HG02571 (cell line): ENCODE measurements around the gene MRFAP1L1.
"Not testable (repeated sequence)": the region's sequence is repeated elsewhere in the genome, so short reads cannot be mapped to it uniquely, and the experiment has no call there.

Experiments used
- ATAC-seq: cut with Tn5 transposase; IDR thresholded peaks from one replicate; pipeline ENCODE4 v1.9.1; 2021; ENCODE audit warnings: mild to moderate bottlenecking, moderate library complexity; ENCODE audit not compliant: unreplicated experiment

Gene MRFAP1L1

GRCh38 chr4:6692379-6692778 lies 17.3 kb downstream of the MRFAP1L1 start:
- ATAC-seq: no peak

GRCh38 chr4:6689506-6689960 lies 20.1 kb downstream of the MRFAP1L1 start:
- no peak for ATAC-seq

GRCh38 chr4:6688879-6689505 lies 20.7 kb downstream of the MRFAP1L1 start:
- peak; percentile 61 for ATAC-seq

GRCh38 chr4:6687947-6688878 lies 21.5 kb downstream of the MRFAP1L1 start:
- ATAC-seq: no peak

GRCh38 chr4:6686104-6686787 lies 23.4 kb downstream of the MRFAP1L1 start:
- no peak for ATAC-seq

- ATAC-seq: no peak
Observed at GRCh38 chr4:6684656-6685055, 25.0 kb downstream of the MRFAP1L1 start.

GRCh38 chr4:6682862-6683590 lies 26.6 kb downstream of the MRFAP1L1 start:
- no peak for ATAC-seq

- no peak for ATAC-seq
Observed at GRCh38 chr4:6681191-6681590, 28.5 kb downstream of the MRFAP1L1 start.

- ATAC-seq: no peak
Observed at GRCh38 chr4:6680372-6681034, 29.2 kb downstream of the MRFAP1L1 start.

- ATAC-seq: no peak
Observed at GRCh38 chr4:6676722-6677558, 32.7 kb downstream of the MRFAP1L1 start.

GRCh38 chr4:6674500-6675149 lies 35.0 kb downstream of the MRFAP1L1 start:
- ATAC-seq: peak; percentile 34

- peak; percentile 72 for ATAC-seq
Observed at GRCh38 chr4:6673660-6674499, 35.8 kb downstream of the MRFAP1L1 start.

- ATAC-seq: not testable (repeated sequence)
Observed at GRCh38 chr4:6673191-6673659, 36.4 kb downstream of the MRFAP1L1 start.

GRCh38 chr4:6672541-6673190 lies 37.0 kb downstream of the MRFAP1L1 start:
- not testable (repeated sequence) for ATAC-seq

GRCh38 chr4:6672131-6672530 lies 37.5 kb downstream of the MRFAP1L1 start:
- no peak for ATAC-seq

- ATAC-seq: no peak
Observed at GRCh38 chr4:6671648-6672047, 38.0 kb downstream of the MRFAP1L1 start.

- ATAC-seq: no peak
Observed at GRCh38 chr4:6668391-6668790, 41.3 kb downstream of the MRFAP1L1 start.
